Measurements from ENCODE around the gene SOD2.
"Not testable (repeated sequence)": the region's sequence is repeated elsewhere in the genome, so short reads cannot be mapped to it uniquely, and the experiment has no call there.

SOD2 gene

DNA sequence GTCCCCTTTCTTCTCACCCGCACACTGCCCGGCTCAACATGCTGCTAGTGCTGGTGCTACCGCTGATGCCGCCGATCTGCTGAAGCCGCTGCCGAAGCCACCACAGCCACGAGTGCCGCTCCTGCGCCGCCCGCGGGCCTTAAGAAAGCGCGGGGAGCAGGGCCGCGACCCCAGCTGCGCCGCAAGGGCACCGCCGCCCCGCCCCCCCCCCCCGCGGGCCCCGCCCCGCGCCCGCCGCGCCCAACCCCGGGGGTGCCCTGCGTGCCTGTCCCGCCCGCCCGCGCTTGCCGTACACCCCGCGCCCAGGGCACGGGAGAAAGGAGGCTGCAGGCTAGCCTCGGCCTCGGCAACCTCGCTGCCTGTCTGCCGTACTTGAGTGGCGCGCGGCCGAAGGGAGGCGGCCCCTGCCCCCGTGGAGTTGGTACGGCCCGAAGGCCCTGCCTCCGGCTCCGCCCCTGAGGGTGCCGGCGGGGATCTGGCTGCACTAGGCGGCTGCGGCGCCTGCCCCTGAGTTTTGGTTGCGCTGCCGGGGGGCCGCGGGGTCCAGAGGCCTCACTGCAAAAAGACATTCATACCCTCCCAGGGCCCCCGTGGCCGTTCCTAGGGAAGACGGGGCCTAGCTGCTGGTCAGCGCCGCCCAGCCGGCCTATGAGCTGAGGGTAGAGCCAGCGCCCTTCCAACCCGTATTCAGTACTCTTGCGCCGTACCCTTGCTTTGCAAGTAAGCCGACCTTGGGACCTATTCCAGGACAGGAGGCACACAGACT is at the start of gene SOD2:
Gene SOD2, minus strand, starts transcription at position 114 of the 766 bp plus-strand sequence. Its CDS starts 74 bp downstream, at position 40.
- peak; percentile 89 for DNase-seq

DNA sequence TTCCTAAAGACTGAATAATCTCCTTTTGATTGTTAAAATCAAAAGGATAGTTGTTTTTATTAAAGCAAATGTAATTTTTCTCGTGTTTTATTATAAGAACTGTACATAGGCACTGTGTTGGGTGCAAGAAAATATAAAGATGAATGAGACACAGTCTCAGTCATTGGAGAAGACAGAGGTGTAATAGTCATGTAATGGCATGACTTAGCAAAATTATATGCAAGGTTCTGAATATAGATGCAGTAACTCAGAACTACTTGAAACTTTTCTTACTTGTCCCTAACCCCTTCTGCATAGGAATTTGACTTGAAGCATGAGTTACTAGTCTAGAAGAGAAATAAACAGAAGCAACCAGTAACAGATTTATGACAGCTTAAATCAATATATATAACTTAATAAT is 49.1 kb upstream of the SOD2 start:
- DNase-seq, result no peak

DNA sequence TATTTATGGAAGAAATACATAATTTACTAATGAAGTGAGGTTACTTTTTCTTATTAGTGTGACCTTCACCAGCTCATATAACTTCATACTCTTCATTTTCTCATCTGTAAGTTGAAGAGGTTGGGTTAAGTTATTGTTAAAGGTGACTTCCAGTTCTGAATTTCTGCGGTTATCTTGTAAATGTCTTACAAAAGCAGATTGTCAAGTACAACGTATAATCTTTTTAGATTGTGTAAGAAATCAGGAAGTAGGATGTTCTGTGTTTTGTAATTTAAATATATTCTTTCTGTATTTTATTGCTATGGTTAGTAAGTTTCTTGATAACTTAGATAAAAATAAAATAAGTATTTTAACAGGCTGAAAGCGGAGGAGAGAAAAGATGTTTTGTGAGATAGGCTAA is 46.3 kb upstream of the SOD2 start:
- no peak for DNase-seq

DNA sequence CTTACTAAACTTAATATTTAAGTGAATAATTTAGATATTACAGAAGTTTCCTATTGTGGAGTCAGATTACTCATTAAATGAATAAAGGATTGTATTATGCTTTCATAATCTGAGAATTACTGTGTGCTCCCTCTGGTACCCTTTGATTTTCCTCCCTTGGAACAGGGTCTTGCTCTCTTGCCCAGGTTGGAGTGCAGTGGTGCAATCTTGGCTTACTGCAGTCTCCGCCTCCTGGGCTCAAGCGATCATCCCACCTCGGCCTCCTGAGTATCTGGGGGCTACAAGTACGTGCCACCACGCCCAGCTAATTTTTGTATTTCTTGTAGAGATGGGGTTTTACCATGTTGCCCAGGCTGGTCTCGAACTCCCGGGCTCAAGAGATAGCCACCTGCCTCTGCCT is 43.9 kb upstream of the SOD2 start:
- no peak for DNase-seq

DNA sequence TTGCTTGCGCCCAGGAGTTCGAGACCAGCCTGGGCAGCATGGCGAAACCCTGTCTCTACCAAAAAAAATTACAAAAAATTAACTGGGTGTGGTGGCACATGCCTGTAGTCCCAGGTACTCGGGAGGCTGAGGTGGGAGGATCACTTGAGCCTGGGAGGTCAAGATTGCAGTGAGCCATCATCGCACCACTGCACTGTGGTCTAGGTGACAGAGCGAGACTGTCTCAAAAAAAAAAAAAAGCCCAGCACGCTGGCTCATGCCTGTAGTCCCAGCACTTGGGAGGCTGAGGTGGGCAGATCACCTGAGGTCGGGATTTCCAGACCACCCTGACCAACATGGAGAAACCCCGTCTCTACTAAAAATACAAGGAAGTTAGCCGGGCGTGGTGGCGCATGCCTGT is 40.4 kb upstream of the SOD2 start:
- DNase-seq, result not testable (repeated sequence)

DNA sequence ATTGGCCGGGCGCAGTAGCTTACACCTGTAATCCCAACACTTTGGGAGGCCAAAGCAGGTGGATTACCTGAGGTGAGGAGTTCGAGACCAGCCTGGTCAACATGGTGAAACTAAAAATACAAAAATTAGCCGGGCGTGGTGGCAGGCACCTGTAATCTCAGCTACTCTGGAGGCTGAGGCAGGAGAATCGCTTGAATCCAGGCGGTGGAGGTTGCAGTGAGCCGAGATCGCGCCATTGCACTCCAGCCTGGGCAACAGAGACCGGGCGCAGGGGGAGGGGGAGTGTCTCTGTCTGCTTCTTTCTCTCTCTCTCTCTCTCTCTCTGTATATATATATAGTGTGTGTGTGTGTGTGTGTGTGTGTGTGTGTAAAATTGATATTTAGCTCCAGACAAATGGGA is 39.5 kb upstream of the SOD2 start:
- not testable (repeated sequence) for DNase-seq

DNA sequence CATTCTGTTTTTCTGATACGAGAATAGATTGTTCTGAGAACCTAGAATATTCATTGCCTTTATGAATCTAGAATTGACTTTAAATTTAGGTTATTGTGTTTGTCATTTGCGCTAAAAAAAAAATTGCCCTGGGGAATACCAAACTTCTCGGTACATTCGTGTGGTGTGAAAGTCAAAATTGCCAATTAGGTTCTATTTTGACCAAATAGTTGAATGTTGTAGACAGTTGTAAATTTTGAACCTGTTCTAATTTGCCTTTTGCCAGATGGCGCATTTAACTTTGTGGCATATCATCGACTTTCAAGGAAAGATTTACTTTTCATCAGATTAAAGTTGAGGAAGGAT is 37.3 kb upstream of the SOD2 start:
- no peak for DNase-seq

DNA sequence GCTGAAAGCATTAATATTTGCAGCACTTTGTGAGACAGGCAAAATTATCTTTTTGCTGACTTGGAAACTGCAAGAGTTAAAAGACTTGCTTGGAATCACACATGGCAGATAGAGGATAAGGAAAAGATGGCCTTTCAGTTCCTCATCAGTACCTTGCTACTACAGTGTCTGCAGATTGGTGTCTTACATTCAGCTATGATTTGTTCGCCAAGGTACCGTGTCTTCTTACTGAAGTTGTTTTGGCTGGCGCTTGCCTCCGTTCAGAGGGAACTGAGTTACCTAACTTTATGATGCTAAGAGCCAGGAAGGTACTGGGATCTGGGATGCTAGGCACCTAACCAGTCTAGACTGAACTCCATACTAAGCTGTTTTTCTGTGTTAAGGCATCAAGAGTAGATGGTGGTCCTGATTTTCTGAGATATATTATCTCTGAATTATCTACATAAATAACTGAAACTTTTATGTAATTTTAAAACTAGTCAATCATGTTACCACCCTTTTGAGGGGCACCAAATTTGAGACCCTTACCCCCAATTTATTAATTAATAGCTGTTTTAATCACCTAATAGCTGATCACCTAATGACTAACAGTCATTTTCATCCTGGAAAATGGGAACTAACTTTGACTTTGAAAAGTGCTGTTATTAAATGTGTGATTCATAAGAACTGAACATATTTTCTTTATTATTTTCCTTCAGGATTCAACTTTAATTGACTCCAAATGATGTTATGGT is 36.7 kb upstream of the SOD2 start:
- peak; percentile 24 for DNase-seq

DNA sequence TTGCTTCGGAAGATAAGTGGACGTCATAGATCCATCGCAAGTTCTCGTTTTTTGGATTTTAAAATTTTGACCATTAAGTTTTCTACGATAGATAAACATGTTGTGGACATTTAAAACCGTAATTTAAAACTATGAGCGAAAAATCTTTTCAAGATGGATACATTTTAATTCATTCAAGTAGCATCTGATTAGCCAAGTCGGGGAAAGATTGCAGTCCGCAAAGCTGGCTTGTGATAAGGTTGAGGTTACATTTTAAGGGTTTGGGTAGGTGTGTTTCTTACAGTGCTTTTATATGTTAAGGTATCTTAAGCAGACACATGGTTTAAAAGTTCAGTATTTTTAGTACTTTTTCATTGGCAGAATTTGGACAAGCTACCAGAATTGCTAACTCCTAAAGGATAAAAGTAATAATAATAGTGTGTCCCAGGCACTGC is 35.5 kb upstream of the SOD2 start:
- no peak for DNase-seq

DNA sequence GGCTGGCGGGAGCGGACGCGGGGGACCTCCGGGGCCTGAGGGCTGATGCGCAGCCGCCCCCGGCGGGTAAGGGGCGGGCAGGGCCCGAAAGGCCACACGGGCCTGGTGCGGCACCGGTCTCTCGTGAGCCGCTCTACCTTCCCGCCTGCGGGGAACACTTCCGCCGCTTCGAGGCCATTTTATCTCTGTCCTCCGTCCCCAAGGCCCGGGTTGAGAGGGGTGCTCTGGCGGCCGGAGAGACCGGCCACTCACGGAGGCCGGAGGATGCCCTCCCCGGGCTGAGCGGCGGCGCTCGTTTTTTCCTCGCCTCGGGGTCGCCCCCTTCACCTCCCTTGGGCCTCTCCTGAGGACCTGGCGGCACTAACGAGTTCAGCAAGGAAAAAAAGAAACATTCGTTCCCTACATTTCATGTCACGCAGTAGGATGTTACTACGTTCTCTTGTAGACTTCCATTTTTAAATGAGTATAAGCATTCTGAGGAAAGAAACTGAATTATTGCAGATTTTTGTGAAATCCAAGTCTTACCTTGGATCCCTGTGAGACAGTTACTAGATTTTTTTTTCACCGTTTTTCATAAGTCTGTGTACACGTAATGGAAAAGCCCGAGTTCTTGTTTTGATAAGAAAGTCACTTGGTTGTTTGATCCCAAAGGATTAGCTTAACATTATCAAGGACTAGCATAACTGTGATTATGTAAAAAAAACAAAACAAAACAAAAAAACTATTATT is 34.8 kb upstream of the SOD2 start:
- peak; percentile 66 for DNase-seq

DNA sequence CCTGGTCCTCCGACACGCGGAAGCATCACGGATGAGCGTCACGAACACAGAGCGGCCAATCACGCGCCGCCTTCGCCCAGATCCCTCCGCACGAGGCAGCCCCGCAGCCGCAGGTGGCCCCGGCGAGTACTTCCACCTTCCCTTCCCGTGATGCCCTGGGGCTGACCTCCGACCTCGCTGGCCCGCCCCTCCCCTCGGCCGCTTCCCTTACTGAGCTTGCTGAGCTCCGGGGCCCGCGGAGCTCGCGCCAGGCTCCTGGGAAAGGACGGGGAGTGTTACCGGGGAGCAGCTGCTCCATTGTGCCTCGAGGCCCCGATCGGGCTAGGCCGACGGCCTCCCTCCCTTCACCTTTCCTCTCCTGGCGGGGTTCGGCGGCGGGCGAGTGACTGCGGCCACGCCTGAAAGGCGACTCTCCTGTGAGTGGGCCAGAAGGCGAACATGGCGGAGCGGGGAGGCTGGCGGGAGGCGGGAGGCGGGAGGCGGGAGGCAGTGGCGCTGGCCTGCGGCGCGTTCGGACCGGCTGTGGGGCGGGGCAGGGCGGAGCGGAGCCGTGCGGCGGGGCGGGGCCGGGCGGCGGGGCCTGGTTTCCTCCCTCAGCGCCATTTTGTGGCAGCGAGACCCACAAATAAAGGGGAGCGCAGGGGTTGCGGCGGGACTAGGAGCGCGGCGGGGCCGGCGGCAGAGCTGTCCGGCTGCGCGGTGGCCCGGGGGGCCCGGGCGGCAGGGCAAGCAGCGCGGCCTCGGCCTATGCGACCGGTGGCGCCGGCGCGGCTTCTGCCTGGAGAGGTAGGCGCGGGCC is 34.1 kb upstream of the SOD2 start, which contains the start of gene WTAP:
Gene WTAP, plus strand, starts transcription at position 589 of the 799 bp plus-strand sequence. CDS start 8,760 bp downstream, outside the sequence.
- DNase-seq, result peak; percentile 98

DNA sequence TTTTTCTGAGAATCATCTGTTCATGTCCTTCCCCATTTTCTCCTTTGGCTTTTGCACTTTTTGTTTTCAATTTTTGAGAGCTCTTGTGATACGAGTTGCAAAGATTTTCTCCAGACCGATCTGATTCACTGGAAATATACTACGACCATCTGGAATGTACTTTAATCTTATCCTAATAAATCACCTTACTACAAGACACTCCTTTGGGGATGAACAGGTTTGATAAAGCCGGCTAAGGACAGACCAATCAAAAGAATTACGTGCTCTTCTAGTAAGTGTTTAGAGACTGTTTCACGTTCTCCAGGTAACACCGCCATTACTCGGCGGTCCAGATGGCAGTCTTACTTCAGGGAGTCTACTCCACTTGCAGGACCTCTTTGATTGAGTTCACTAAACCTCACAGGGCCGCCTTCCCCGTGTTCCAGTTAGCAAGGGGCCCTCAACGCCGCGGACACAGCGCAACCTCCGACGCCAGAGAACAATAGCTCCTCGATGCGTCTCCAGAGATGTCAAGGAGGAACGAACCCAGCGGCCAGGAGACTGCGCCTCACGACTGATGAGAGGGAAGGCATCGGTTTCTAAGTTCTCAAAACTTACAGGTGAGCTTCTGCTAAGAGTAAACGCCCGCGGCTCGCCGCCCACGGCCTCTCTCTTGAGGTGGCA is 33.3 kb upstream of the SOD2 start:
- DNase-seq, result no peak

DNA sequence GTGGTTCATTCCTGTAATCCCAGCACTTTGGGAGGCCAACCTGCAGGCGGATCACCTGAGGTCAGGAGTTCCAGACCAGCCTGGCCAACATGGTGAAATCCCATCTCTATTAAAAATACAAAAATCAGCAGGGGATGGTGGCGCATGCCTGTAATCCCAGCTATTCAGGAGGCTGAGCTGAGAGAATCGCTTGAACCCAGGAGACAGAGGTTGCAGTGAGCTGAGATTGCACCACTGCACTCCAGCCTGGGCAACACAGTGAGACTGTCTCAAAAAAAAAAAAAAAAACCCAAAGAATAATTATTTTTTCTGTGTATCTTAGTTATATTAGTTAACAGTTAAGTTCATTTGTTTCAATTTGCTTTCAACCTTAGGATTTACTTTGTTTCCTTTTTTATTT is 32.2 kb upstream of the SOD2 start:
- DNase-seq, result not testable (repeated sequence)

DNA sequence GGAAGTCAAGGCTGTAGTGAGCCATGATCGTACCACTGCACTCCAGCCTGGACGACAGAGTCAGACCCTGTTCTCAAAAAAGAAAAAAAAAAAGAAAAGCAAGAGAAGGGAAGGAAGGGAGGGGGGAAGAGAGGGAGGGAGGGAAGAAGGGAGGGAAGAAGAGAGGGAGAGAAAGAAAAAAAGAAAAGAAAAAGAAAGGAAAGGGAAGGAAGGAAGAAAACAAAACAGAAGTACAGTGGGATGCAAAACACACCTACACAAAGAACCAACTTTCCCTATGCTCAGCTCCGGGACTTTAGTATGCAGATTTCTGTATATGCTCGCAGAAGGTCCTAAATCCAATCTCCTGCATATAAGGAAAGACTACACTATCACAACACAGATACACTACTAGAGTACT is 31.7 kb upstream of the SOD2 start:
- DNase-seq, result no peak

DNA sequence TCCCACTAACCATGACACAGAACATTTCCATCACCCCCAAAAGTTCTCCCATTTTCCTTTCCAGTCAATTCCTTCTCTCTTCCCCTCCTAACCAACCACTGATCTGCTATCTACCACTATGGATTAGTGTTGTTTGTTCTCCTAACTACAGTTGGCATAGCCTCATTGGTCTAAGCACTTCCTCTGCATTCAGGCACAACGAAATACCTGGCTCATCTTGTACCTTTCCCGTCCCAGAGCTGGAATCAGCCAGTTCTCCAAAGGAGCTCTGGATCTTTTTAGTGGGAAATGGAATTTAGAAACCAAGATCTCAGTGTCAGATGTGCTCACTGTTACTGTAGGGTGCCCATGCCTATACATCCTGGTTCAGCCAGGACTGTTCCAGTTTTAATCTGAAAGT is 30.2 kb upstream of the SOD2 start:
- DNase-seq, result no peak

DNA sequence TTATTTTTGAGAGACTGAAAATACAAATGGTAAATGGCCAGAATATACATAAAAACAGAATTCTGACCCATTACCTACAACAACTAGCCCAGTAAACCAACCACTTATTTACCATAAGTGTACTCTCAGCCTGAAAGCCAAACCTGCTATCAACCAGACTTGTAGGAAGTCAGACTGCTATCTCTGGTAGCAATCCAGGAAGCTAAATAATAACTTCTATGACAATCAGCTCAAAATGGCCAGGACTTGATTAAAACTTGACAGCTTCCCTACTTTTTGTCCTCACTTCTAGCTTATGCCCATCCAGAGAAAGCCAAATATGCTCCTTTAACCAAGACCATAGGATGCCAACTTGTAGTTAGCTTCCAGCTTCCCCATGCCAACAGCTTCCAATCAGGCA is 29.6 kb upstream of the SOD2 start:
- DNase-seq, result no peak

DNA sequence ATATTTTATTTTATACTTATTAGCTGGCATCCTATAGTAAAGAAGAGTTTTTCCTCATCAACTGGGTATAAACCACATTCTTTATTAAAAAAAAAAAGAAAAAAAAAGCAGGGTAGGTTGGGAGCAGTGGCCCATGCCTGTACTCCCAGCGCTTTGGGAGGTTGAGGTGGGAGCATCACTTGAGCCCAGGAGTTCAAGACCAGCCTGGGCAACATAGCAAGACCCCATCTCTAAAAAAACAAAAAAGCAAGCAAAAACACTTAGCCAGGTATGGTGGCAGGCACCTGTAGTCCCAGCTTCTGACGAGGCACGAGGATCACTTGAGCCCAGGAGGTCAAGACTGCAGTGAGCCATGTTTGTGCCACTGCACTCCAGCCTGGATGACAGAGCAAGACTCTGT is 28.9 kb upstream of the SOD2 start:
- not testable (repeated sequence) for DNase-seq

DNA sequence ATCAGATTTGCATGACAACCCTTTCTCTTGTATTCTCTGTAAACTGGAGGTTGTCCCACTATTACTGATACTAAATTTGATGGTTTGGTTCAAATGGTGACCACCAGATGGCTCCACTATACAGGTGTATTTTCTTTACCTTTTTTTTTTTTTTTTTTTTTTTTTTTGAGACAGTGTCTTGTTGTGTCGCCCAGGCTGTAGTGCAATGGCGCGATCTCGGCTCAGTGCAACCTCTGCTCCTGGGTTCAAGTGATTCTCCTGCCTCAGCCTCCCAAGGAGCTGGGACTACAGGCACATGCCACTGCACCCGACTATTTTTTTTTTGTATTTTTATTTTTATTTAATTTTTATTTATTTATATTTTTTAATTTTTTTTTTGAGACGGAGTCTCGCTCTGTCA is 27.7 kb upstream of the SOD2 start:
- peak; percentile 53 for DNase-seq

DNA sequence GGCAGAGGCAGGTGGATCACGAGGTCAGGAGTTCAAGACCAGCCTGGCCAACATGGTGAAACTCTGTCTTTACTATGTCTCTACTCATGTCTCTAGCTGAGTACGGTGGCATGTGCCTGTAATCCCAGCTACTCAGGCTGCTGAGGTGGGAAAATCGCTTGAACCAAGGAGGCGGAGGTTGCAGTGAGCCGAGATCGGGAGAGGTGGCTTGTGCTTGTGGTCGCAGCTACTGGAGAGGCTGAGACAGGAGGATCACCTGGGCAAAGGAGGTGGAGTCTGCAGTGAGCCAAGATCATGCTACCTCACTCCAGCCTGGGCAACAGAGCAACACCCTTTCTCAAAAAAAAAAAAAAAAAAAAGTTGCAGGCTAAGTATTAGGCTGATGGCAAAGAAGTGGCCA is 26.2 kb upstream of the SOD2 start:
- no peak for DNase-seq

DNA sequence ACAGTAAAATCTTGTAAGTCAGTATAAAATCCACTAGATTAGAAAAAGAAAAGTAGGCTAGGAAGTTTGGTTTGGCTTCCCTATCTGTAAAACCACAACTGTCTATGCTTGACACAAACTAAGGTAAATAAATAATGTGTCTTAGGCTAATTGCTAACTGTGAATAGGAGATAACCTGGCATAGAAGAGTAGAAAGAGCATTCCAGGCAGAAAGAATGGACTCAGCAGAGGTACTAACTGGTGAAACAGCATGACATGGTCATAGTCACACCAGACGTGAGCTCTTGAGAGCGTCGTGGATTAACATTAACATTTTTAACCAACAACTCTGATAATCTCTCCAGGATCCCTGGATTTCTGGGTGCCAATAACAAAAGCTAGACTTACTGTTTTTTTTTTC is 25.6 kb upstream of the SOD2 start:
- DNase-seq, result no peak

DNA sequence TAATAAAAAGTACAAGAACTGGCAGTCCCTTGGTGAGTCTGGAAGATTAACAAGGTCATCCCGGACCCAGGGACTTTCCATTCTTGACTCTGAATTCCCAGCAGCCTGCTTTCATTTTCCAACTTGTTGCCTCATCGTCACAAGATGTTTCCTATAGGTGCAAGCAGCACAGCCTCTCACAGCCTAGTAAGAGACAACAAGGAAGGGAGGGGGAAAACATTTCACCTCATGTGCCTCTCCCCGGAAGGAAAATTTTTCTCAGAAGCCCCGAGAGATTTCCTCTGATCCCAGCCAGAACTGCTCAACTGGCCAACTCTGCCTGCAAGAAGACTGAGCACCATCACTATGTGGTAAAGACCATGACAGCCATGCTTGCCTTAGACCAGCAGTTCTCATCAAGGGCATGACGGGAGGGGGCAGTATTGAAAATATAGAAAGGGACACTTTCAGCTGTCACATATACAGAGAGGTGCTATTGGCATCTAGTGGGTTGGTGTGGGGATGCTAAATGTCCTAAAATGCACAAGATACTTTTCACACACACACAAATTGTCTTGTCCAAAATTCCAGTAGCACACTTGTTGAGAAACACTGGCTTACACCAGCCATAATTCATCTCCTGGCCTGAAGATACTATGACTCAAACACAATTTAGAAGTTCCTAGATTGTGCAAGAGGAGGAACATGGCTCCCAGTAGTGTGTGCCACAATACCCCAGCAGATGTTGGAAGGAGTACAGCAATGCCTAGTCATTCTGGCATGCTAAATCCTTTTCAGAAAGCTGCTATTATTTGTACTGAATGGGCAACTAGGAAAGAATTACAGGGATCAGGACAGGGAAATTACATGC is 23.4 kb upstream of the SOD2 start:
- no peak for DNase-seq
